ENCODE measurements around the gene HDLBP. TPM values are rescaled to one million over a fixed set of nuclear protein-coding genes. Genes with fewer than 3 reads are reported as not detected.

HDLBP gene
- total and polyA plus RNA-seq, 3 donors from 2014 or later, result 600 to 790 (median 648) TPM

DNA sequence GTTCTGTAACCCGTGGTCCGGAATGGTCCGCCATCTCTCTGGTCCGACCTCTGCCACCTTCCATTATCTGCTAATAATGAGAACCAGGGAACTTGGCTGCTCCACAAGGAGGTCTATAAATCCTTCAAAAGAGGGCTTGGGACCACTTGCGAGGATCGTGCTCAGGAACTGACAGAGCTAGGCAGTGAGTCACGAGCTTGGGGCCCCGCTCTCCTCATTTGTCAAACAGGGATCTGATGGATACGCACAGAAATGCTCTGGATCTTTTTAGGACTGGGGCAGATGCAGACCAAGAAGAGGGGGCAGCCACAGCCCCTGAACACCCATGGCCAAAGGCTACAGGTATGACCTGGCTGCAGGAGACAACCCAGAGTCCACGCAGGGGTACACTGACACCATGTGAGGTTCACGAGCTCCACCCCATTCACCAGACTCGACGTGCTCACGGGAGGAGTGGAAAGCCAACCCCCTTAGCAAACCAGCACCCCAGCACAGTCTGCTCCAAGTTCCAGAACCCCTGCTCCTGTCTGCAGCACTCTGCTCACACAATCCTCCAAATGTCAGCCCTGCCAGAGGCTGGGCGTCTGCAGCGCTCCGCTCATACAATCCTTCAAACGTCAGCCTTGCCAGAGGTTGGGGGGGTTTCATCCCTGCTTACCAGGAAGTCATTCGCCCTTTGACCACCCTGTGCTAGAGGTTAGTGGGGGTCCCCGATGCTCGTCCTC lies 81.2 kb downstream of the HDLBP start:
- Histone ChIP-seq H3K27ac (no peak overlapping the region), H3K27me3 (no peaks in the 10 kb centered on the region), H3K36me3 (ENCODE audit: low read depth, missing control alignments) (no peaks in the 10 kb centered on the region), H3K9me3 (no peaks in the 10 kb centered on the region), H3K4me1 (peaks cover 5% of the 10 kb centered on the region), H3K4me3 (no peak overlapping the region)
- intact Hi-C loops (cut with DNase I; ENCODE audit: low total_unique reads), result no loop called here
- 84 to 91% methylated on average over 16 to 21 of the region's 21 CpGs for WGBS, 2 donors
- no peak for DNase-seq
- TF ChIP-seq, protein P1, sequence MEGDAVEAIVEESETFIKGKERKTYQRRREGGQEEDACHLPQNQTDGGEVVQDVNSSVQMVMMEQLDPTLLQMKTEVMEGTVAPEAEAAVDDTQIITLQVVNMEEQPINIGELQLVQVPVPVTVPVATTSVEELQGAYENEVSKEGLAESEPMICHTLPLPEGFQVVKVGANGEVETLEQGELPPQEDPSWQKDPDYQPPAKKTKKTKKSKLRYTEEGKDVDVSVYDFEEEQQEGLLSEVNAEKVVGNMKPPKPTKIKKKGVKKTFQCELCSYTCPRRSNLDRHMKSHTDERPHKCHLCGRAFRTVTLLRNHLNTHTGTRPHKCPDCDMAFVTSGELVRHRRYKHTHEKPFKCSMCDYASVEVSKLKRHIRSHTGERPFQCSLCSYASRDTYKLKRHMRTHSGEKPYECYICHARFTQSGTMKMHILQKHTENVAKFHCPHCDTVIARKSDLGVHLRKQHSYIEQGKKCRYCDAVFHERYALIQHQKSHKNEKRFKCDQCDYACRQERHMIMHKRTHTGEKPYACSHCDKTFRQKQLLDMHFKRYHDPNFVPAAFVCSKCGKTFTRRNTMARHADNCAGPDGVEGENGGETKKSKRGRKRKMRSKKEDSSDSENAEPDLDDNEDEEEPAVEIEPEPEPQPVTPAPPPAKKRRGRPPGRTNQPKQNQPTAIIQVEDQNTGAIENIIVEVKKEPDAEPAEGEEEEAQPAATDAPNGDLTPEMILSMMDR (IDR thresholded peaks at IDR 0.05), result no peak
- no peak for TF ChIP-seq POLR2A (IDR thresholded peaks at IDR 0.05)

DNA sequence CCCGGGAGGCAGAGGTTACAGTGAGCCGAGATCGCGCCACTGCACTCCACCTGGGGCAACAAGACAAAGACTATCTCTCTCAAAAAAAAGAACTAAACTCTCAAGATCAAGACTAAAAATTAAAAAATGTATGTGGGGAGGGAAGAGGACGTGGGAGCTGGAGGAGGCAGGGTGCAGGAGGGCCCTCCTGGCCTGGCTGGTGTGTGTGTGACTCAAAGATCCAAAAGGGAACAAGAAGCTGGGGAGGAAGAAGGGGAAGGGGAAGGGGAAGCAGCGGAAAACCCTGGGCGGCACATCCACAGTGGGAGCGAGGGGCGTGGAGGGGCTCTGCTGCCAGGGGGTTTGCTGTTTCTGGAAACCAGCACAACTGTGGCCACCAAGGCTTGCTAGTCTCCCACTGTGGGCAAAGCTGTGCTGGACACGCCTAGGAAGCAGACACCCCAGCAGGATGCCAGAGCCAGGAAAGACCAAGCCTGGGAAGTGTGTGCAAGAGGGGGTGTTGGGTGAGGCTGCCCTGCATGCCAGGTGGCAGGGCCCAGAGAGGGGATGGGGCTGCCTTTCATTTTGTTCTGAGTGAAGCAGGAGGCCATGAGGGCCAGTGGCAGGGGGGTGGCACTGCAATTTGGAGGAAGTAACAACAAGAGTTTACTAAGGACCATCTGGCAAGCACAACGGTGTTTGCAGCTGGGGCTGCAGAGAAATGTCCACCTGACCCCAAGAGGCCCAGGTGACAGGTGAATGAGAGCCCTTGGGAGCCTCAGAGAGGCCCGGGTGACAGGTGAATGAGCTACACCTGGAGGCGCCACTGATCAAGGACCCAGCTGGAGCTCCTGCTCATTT lies 82.5 kb downstream of the HDLBP start:
- TF ChIP-seq, protein P1 (IDR thresholded peaks at IDR 0.05), result no peak
- TF ChIP-seq POLR2A (IDR thresholded peaks at IDR 0.05), result no peak
- H3K27ac ChIP-seq, result no peak overlapping the region
- DNase-seq, result no peak
- 88 to 89% methylated on average over 12 to 13 of the region's 13 CpGs for WGBS, 2 donors
- H3K4me1 ChIP-seq, result peaks cover 5% of the 10 kb centered on the region
- no peaks in the 10 kb centered on the region for H3K9me3 ChIP-seq
- no peaks in the 10 kb centered on the region for H3K36me3 ChIP-seq (ENCODE audit: low read depth, missing control alignments)
- no peak overlapping the region for H3K4me3 ChIP-seq
- intact Hi-C loops (cut with DNase I; ENCODE audit: low total_unique reads), result no loop called here
- no peaks in the 10 kb centered on the region for H3K27me3 ChIP-seq

DNA sequence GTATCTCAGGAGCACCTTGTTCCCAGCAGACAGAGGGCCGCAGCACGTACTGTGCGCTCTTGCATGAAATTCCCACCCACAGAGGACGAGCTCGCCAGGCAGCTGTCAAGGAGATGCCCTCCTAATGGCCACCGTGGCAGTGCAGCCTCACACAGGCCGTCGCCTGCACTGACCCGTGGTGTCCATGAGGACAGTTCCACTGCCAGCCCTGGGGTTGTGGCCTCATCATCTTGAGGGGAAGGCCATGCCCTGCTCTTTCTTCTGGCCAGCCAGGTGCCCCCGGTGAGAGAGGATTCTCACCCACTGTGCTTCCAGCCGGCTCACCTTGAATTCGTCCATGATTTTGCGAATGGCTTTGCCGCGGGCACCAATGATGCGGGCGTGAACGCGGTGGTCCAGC lies 85.0 kb downstream of the HDLBP start:
- DNase-seq, result no peak
- WGBS, 2 donors, result 92 to 95% methylated on average over 17 to 19 of the region's 19 CpGs
- no peak for TF ChIP-seq POLR2A (IDR thresholded peaks at IDR 0.05)
- TF ChIP-seq, protein P1 (IDR thresholded peaks at IDR 0.05), result no peak

DNA sequence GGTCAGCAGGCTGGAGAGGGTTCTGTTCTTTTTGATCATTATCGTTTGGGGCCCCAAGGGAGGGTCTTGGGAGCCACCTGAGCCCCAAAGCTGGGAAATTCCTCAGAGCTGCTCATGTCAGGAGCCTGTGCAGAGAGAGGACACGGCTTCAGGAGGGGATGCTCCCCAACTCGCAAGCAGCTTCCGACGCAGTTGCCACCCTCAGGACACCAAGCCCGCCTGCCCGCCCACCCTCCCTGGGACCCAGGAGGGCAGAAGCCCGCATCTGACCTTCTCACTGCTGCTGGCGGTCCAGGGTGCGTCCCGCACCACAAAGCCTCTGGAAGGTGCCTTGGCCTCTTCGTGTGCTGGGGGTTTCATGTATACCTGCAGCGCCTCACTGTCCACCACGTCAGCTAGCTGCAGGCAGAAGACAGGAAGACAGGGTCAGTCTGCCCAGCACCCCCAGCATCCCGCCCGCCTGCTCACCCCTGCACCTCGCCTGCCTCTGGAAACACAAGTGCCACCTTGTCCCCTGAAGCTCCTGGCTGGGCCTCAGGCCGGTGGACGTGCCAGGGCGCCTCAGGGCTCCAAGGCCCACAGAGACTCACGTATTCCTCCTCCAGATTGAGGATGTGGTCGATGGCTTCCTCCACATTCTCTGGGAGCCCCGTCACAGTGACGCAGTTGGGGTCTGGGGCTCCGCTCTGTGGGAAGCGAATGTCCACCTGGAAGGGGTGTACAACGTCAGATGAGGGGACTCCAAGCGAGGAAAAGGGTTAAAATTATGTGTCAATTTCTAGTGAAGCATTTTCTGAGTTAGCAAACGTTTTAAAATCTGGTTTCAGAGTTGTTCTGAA lies 85.7 kb downstream of the HDLBP start:
- Histone ChIP-seq H3K27ac (peak overlapping the region; percentile 0 to 79), H3K36me3 (ENCODE audit: low read depth, missing control alignments) (no peaks in the 10 kb centered on the region), H3K4me3 (no peak overlapping the region), H3K27me3 (no peaks in the 10 kb centered on the region), H3K9me3 (no peaks in the 10 kb centered on the region), H3K4me1 (peaks cover 5% of the 10 kb centered on the region)
- WGBS, 2 donors, result 86 to 89% methylated on average over 17 to 29 of the region's 29 CpGs
- DNase-seq, result no peak
- TF ChIP-seq, protein P1 (IDR thresholded peaks at IDR 0.05), result no peak
- no peak for TF ChIP-seq POLR2A (IDR thresholded peaks at IDR 0.05)
- intact Hi-C loops (cut with DNase I; ENCODE audit: low total_unique reads), result no loop called here

More for the DNA sequence above, 85.0 kb downstream of the HDLBP start:
- Histone ChIP-seq H3K9me3 (no peaks in the 10 kb centered on the region), H3K36me3 (ENCODE audit: low read depth, missing control alignments) (no peaks in the 10 kb centered on the region), H3K4me1 (peaks cover 5% of the 10 kb centered on the region), H3K4me3 (no peak overlapping the region), H3K27ac (no peak overlapping the region), H3K27me3 (no peaks in the 10 kb centered on the region)
- intact Hi-C loops (cut with DNase I; ENCODE audit: low total_unique reads), result no loop called here

Data from testis (tissue), 3 donors.